OCI-LY3 (cell line): ENCODE measurements around the gene GRAMD1A.

Experiments
- H2AFZ ChIP-seq: fragments of 200-600, 300-600 bp; shearing (Covaris generic); 2 replicates; pipeline ENCODE4 v1.6.0; 2014; ENCODE audit warnings: antibody characterized with exemption, low read depth, low read length
- H3K27ac ChIP-seq: fragments of 200-600, 300-600 bp; sonication (generic); 2 replicates; pipeline ENCODE4 v1.5.1; 2014; ENCODE audit warnings: mild to moderate bottlenecking, low read length, moderate library complexity, mixed read lengths
- H3K27me3 ChIP-seq: fragments of 200-600, 300-600 bp; sonication (generic); 2 replicates; pipeline ENCODE4 v1.6.1; 2014; ENCODE audit warnings: low read depth, low read length, mixed read lengths
- H3K36me3 ChIP-seq: fragments of 200-600, 300-600 bp; sonication (generic); replicated peaks from 2 replicates; pipeline ENCODE3; 2014; ENCODE audit warnings: low read depth, low read length, mixed read lengths
- H3K4me1 ChIP-seq: fragments of 300-600, 200-600 bp; sonication (generic); 2 replicates; pipeline ENCODE4 v1.6.1; 2014; ENCODE audit warnings: low read length, mixed read lengths
- H3K4me2 ChIP-seq: fragments of 200-600, 300-600 bp; sonication (generic); 2 replicates; pipeline ENCODE4 v1.6.1; 2014; ENCODE audit warnings: low read length, mixed read lengths
- H3K4me3 ChIP-seq: fragments of 300-600, 200-600 bp; sonication (generic); 2 replicates; pipeline ENCODE4 v1.5.1; 2014; ENCODE audit warnings: antibody characterized with exemption, mild to moderate bottlenecking, low read length, moderate library complexity
- H3K79me2 ChIP-seq: fragments of 300-600, 200-600 bp; shearing (Covaris generic); 2 replicates; pipeline ENCODE4 v1.6.1; 2014; ENCODE audit warnings: mild to moderate bottlenecking, low read length, mixed read lengths
- H3K9ac ChIP-seq: fragments of 300-600, 200-600 bp; shearing (Covaris generic); 2 replicates; pipeline ENCODE4 v1.6.0; 2014; ENCODE audit warnings: mild to moderate bottlenecking, low read length, moderate library complexity
- H3K9me3 ChIP-seq: fragments of 200-600, 300-600 bp; shearing (Covaris generic); 2 replicates; pipeline ENCODE4 v1.6.1; 2014; ENCODE audit warnings: low read length, mixed read lengths; ENCODE audit not compliant: insufficient read depth
- H4K20me1 ChIP-seq: fragments of 200-600, 300-600 bp; sonication (generic); 2 replicates; pipeline ENCODE4 v1.6.1; 2016; ENCODE audit warnings: low read length, mixed read lengths; ENCODE audit not compliant: insufficient read depth
- CTCF ChIP-seq: fragments of 200-600, 300-600 bp; sonication (generic); IDR thresholded peaks from 2 replicates; pipeline ENCODE4 v1.5.1; 2014; ENCODE audit warnings: antibody characterized with exemption, low read length, low read depth
- EZH2phosphoT487 ChIP-seq: fragments of 200-600 bp; shearing (Covaris generic); IDR thresholded peaks from 2 replicates; pipeline ENCODE4 v1.6.1; 2018; ENCODE audit warnings: antibody characterized with exemption, mixed run types, low read depth

Gene GRAMD1A

GRCh38 chr19:35042056-35042730 is 42.1 kb downstream of the GRAMD1A start:
- H3K9ac ChIP-seq: no peak overlapping the region
- no peaks in the 10 kb centered on the region for H3K4me1 ChIP-seq
- no peak overlapping the region for H3K27ac ChIP-seq
- H3K4me3 ChIP-seq: no peak overlapping the region
- H3K36me3 ChIP-seq: no peaks in the 10 kb centered on the region
- peaks cover 13% of the 10 kb centered on the region for H3K27me3 ChIP-seq
- H3K79me2 ChIP-seq: no peaks in the 10 kb centered on the region
- TF ChIP-seq CTCF: no peak
- no peak for TF ChIP-seq EZH2phosphoT487
- no peaks in the 10 kb centered on the region for H4K20me1 ChIP-seq
- no peak overlapping the region for H2AFZ ChIP-seq
- no peaks in the 10 kb centered on the region for H3K9me3 ChIP-seq
- H3K4me2 ChIP-seq: no peak overlapping the region

GRCh38 chr19:35042954-35043604 is 43.0 kb downstream of the GRAMD1A start:
- no peak for TF ChIP-seq CTCF
- TF ChIP-seq EZH2phosphoT487: no peak
- Histone ChIP-seq H3K4me2 (no peak overlapping the region), H3K4me1 (no peaks in the 10 kb centered on the region)

GRCh38 chr19:35043906-35044305 is 43.8 kb downstream of the GRAMD1A start:
- no peaks in the 10 kb centered on the region for H3K4me1 ChIP-seq
- H3K27me3 ChIP-seq: peaks cover 13% of the 10 kb centered on the region
- H3K4me3 ChIP-seq: no peak overlapping the region
- no peak overlapping the region for H3K4me2 ChIP-seq
- H3K27ac ChIP-seq: no peak overlapping the region
- no peak overlapping the region for H3K9ac ChIP-seq
- TF ChIP-seq CTCF (no peak), EZH2phosphoT487 (no peak)
- H3K9me3 ChIP-seq: no peaks in the 10 kb centered on the region
- H2AFZ ChIP-seq: no peak overlapping the region
- no peaks in the 10 kb centered on the region for H4K20me1 ChIP-seq
- no peaks in the 10 kb centered on the region for H3K79me2 ChIP-seq
- H3K36me3 ChIP-seq: no peaks in the 10 kb centered on the region

More at GRCh38 chr19:35042954-35043604, 43.0 kb downstream of the GRAMD1A start:
- Histone ChIP-seq H3K36me3 (no peaks in the 10 kb centered on the region), H2AFZ (no peak overlapping the region), H4K20me1 (no peaks in the 10 kb centered on the region), H3K9me3 (no peaks in the 10 kb centered on the region), H3K4me3 (no peak overlapping the region), H3K27ac (no peak overlapping the region), H3K79me2 (no peaks in the 10 kb centered on the region), H3K27me3 (peaks cover 13% of the 10 kb centered on the region), H3K9ac (no peak overlapping the region)

GRCh38 chr19:35044317-35045117 is 44.4 kb downstream of the GRAMD1A start:
- Histone ChIP-seq H3K27ac (no peak overlapping the region), H2AFZ (no peak overlapping the region), H3K4me3 (no peak overlapping the region), H4K20me1 (no peaks in the 10 kb centered on the region), H3K4me1 (no peaks in the 10 kb centered on the region), H3K27me3 (peaks cover 13% of the 10 kb centered on the region), H3K4me2 (no peak overlapping the region), H3K9me3 (no peaks in the 10 kb centered on the region), H3K9ac (no peak overlapping the region), H3K79me2 (no peaks in the 10 kb centered on the region), H3K36me3 (no peaks in the 10 kb centered on the region)
- TF ChIP-seq EZH2phosphoT487 (no peak), CTCF (peak; percentile 99)
